Rectal smooth muscle tissue (tissue), 1 donor: ENCODE results near the gene ACACB.
"Not testable (repeated sequence)": the region's sequence is repeated elsewhere in the genome, so short reads cannot be mapped to it uniquely, and the experiment has no call there.

Experiments
- H3K27ac ChIP-seq: one replicate; pipeline ENCODE4 v1.7.0; 2013; ENCODE audit warnings: low read depth, low read length, inconsistent platforms
- H3K27me3 ChIP-seq: one replicate; pipeline ENCODE4 v1.7.0; 2013; ENCODE audit warnings: low read length; ENCODE audit not compliant: control insufficient read depth, insufficient read depth
- H3K36me3 ChIP-seq: one replicate; pipeline ENCODE4 v1.7.0; 2013; ENCODE audit warnings: low read length; ENCODE audit not compliant: control insufficient read depth, insufficient read depth
- H3K4me1 ChIP-seq: one replicate; pipeline ENCODE4 v1.7.0; 2013; ENCODE audit warnings: low read length; ENCODE audit not compliant: control insufficient read depth, insufficient read depth
- H3K4me3 ChIP-seq: one replicate; pipeline ENCODE4 v1.7.0; 2013; ENCODE audit warnings: low read length
- H3K9ac ChIP-seq: one replicate; pipeline ENCODE4 v1.7.0; 2013; ENCODE audit warnings: low read length

ACACB gene

GRCh38 chr12:109131154-109132050 is 15.0 kb downstream of the ACACB start:
- Histone ChIP-seq H3K4me3 (peak overlapping the region; percentile 9), H3K27ac (peak overlapping the region; percentile 67), H3K4me1 (peaks cover 8% of the 10 kb centered on the region), H3K36me3 (no peaks in the 10 kb centered on the region), H3K9ac (no peak overlapping the region), H3K27me3 (no peaks in the 10 kb centered on the region)

- peaks cover 8% of the 10 kb centered on the region for H3K4me1 ChIP-seq
- H3K4me3 ChIP-seq: no peak overlapping the region
- no peaks in the 10 kb centered on the region for H3K36me3 ChIP-seq
- H3K27me3 ChIP-seq: no peaks in the 10 kb centered on the region
- no peak overlapping the region for H3K9ac ChIP-seq
- H3K27ac ChIP-seq: peak overlapping the region; percentile 39
These were observed 18.0 kb downstream of the ACACB start for GRCh38 chr12:109134186-109134917.

- no peak overlapping the region for H3K4me3 ChIP-seq
- peaks cover 3% of the 10 kb centered on the region for H3K36me3 ChIP-seq
- H3K4me1 ChIP-seq: peaks cover 5% of the 10 kb centered on the region
- no peak overlapping the region for H3K27ac ChIP-seq
- H3K9ac ChIP-seq: no peak overlapping the region
- H3K27me3 ChIP-seq: no peaks in the 10 kb centered on the region
These were observed 20.7 kb downstream of the ACACB start for GRCh38 chr12:109137055-109137454.

- H3K27ac ChIP-seq: no peak overlapping the region
- peaks cover 3% of the 10 kb centered on the region for H3K36me3 ChIP-seq
- H3K27me3 ChIP-seq: no peaks in the 10 kb centered on the region
- no peak overlapping the region for H3K4me3 ChIP-seq
- no peak overlapping the region for H3K9ac ChIP-seq
- H3K4me1 ChIP-seq: peaks cover 2% of the 10 kb centered on the region
These were observed 23.0 kb downstream of the ACACB start for GRCh38 chr12:109139360-109139759.

GRCh38 chr12:109139791-109140190 is 23.4 kb downstream of the ACACB start:
- peaks cover 3% of the 10 kb centered on the region for H3K36me3 ChIP-seq
- no peak overlapping the region for H3K4me3 ChIP-seq
- H3K4me1 ChIP-seq: no peaks in the 10 kb centered on the region
- H3K9ac ChIP-seq: no peak overlapping the region
- no peak overlapping the region for H3K27ac ChIP-seq
- H3K27me3 ChIP-seq: no peaks in the 10 kb centered on the region

- Histone ChIP-seq H3K4me1 (no peaks in the 10 kb centered on the region), H3K4me3 (no peak overlapping the region), H3K27ac (no peak overlapping the region), H3K27me3 (no peaks in the 10 kb centered on the region), H3K9ac (no peak overlapping the region), H3K36me3 (peaks cover 3% of the 10 kb centered on the region)
These were observed 24.2 kb downstream of the ACACB start for GRCh38 chr12:109140560-109140959.

GRCh38 chr12:109144224-109144623 is 27.8 kb downstream of the ACACB start:
- Histone ChIP-seq H3K36me3 (peaks cover 3% of the 10 kb centered on the region), H3K4me1 (peaks cover 7% of the 10 kb centered on the region), H3K9ac (no peak overlapping the region), H3K27me3 (no peaks in the 10 kb centered on the region), H3K27ac (no peak overlapping the region), H3K4me3 (no peak overlapping the region)

- not testable (repeated sequence) for H3K4me1 ChIP-seq, H3K27me3 ChIP-seq, H3K36me3 ChIP-seq, H3K4me3 ChIP-seq, H3K27ac ChIP-seq, H3K9ac ChIP-seq
These were observed 30.7 kb downstream of the ACACB start for GRCh38 chr12:109147126-109147525.

GRCh38 chr12:109147954-109148353 is 31.6 kb downstream of the ACACB start:
- Histone ChIP-seq H3K4me1 (peaks cover 7% of the 10 kb centered on the region), H3K36me3 (no peaks in the 10 kb centered on the region), H3K9ac (no peak overlapping the region), H3K27me3 (no peaks in the 10 kb centered on the region), H3K27ac (peak overlapping the region; percentile 56), H3K4me3 (no peak overlapping the region)

- peaks cover 11% of the 10 kb centered on the region for H3K4me1 ChIP-seq
- H3K36me3 ChIP-seq: no peaks in the 10 kb centered on the region
- H3K9ac ChIP-seq: no peak overlapping the region
- H3K27me3 ChIP-seq: no peaks in the 10 kb centered on the region
- no peak overlapping the region for H3K27ac ChIP-seq
- no peak overlapping the region for H3K4me3 ChIP-seq
These were observed 33.8 kb downstream of the ACACB start for GRCh38 chr12:109150124-109150640.

- Histone ChIP-seq H3K4me3 (no peak overlapping the region), H3K36me3 (no peaks in the 10 kb centered on the region), H3K4me1 (peaks cover 17% of the 10 kb centered on the region), H3K9ac (no peak overlapping the region), H3K27me3 (no peaks in the 10 kb centered on the region), H3K27ac (no peak overlapping the region)
These were observed 35.1 kb downstream of the ACACB start for GRCh38 chr12:109151457-109151856.

GRCh38 chr12:109153821-109154441 is 37.5 kb downstream of the ACACB start:
- Histone ChIP-seq H3K4me1 (peaks cover 16% of the 10 kb centered on the region), H3K9ac (peak overlapping the region; percentile 46), H3K27me3 (no peaks in the 10 kb centered on the region), H3K36me3 (no peaks in the 10 kb centered on the region), H3K27ac (peak overlapping the region; percentile 93), H3K4me3 (peak overlapping the region; percentile 56)
